Measurements from ENCODE around the gene ALDH1A1.

ALDH1A1 gene

DNA sequence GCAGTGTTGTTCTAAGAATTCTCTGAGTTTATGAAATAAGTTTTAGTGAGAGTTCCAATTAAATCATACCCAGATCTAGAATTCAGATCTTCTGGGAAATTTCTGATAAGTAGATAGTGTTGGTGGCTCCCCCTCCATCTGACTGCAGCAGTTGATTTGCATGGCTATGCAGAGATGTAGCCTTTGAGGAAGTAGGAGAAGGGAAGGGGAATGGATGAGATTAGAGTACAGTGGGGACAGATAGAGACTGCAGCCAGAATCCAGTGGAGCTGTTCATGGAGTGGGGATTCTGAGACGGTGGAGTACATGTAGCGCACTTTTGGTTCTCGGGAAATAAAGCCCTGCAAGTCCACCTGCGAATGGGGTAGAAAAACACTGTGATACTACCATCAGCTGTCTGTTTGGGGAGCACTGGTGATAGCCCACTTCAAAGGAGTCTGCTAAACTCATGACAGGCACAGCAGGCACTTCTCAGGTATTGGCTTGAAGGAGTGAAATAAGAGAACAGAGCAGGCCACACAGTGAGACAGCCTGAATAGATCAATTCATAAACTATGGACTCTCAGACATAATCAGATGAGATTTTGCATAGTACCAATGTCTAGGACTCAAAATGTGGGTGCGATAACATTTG, 96.8 kb downstream of the ALDH1A1 start:
- DNase-seq (ENCODE audit: low read depth), result no peak

DNA sequence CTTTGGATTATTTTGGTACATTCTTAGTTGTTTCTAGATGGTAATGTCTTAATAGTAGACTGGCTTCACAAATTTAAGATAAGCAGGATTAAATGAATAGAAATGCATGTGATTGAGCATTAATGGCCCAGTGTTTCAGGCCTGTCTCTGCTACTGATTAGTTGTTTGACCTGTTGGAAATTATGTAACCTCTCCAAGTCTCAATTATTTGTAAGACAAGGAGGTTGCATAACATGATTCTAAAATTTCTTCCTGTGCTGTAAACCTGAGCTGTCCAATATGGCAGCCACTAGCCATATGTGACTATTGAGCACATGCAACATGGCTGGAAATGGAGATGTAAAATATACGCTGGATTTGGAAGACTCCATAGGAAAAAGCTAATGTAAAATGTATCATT, 97.5 kb downstream of the ALDH1A1 start:
- no peak for DNase-seq (ENCODE audit: low read depth)
